Measurements from ENCODE around the gene GRK7. TPM values are rescaled to one million over a fixed set of nuclear protein-coding genes. Genes with fewer than 3 reads are reported as not detected.

The GRK7 gene, protein sequence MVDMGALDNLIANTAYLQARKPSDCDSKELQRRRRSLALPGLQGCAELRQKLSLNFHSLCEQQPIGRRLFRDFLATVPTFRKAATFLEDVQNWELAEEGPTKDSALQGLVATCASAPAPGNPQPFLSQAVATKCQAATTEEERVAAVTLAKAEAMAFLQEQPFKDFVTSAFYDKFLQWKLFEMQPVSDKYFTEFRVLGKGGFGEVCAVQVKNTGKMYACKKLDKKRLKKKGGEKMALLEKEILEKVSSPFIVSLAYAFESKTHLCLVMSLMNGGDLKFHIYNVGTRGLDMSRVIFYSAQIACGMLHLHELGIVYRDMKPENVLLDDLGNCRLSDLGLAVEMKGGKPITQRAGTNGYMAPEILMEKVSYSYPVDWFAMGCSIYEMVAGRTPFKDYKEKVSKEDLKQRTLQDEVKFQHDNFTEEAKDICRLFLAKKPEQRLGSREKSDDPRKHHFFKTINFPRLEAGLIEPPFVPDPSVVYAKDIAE (N-terminal part only)
- not detected in 2 replicates for total RNA-seq

DNA sequence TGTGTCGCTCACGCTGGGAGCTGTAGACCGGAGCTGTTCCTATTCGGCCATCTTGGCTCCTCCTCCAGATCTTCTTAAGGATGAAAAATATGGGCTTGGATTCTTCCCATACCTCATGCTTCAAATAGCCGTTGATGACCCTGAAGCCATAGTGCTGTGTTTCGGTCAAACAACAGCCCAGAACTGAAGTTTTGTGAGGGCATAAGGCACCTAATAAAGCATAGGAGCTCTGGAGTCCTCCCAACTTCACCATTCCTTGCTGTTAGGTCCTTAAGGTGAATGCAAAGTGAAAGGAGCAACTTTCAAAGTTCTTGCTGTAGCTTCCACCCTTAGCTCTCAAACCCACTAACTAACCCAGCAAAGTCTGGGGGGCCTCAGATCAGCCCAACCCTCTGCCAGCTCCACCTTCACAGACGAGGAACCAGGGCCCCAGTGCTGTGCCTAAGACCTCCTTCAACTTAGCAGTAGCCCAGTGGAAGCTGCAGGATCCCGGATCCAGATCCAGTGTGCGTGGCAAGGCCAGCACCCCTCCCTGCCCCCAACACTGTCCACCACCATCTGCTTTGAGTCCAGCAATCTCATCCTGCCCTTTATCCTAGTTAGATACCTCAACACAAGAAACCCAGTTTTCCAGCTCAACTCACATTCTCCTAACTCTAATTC is at the start of gene GRK7:
TSS of gene GRK7 (plus strand) at position 321 of the 663 bp plus-strand sequence. CDS start 14,877 bp downstream, outside the sequence.
- intact Hi-C loops (cut with micrococcal nuclease): no loop called here

GRCh38 chr3:141714671-141715070 is 48.5 kb upstream of the GRK7 start:
- intact Hi-C loops (cut with micrococcal nuclease): no loop called here

GRCh38 chr3:141722081-141722480 is 41.1 kb upstream of the GRK7 start:
- intact Hi-C loops (cut with micrococcal nuclease): no loop called here

GRCh38 chr3:141722648-141723047 is 40.6 kb upstream of the GRK7 start:
- intact Hi-C loops (cut with micrococcal nuclease): no loop called here

DNA sequence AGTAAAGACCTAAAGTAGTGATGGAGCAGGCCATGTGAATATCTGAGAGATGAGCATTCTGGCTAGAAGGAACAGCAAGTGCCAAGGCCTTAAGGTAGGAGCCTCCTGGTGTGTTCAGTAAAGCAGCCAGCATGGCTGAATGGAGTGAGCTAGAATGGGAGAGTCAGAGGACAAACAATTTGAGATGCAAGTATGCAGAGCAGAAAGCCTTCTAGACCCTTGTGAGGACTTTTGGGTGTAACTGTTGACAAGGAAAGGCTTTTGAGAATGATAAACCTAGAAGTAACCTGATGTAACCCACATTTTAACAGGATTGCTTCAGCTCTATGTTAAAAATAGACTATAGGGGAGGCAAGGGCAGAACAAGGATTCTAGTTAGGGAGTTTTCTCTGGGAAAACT is 40.0 kb upstream of the GRK7 start:
- intact Hi-C loops (cut with micrococcal nuclease): no loop called here

DNA sequence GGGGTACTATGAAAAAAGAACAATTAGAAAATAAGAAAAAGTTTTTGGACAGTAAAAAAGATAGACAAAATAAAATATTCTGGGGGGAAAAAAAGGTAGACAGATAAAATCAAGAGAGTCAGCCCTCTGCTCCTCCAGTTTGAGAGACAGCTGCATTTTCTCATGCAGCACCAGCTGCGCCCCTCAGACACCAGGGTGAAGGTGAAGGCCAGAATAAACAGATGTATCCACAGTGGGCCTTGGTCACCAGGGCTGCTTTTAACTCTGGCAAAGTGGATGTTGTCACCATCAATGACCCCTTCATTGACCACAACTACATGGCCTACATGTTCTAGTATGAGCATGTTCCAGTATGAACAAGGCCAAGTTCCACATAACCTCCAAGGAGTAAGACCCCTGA is 39.0 kb upstream of the GRK7 start:
- intact Hi-C loops (cut with micrococcal nuclease): no loop called here

DNA sequence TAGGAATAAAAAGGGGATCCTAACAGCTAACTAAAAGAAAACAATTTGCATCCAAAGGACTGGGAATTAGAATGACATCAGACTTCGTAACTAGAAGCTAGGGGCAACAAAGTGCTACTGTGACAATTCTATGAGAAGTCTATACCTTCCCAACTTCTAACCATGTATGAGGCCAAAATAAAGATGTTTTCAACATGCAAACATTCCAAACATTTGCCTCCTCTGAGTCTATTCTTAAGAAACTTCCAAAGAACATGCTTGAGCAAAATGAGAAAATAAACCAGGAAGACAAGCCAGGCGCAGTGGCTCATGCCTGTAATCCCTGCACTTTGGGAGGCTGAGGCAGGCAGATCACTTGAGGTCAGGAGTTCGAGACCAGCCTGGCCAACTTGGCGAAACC is 38.2 kb upstream of the GRK7 start:
- intact Hi-C loops (cut with micrococcal nuclease): no loop called here

DNA sequence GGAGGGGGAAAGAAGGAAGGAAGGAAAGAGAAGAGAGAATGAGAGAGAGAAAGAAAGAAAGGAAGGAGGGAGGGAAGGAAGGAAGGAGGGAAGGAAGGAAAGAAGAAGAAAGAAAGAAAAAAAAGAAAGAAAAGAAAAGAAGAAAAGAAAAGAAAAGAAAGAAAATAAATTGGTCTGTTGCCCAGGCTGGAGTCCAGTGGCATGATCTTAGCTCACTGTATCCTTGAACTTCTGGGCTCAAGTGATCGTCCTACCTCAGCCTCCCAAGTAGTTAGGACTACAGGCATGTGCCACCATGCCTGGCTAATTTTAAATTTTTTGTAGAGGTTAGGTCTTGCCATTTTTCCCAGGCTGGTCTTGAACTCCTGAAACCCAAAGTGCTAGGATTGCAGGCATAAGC is 36.7 kb upstream of the GRK7 start:
- intact Hi-C loops (cut with micrococcal nuclease): no loop called here

GRCh38 chr3:141728355-141728892 is 34.8 kb upstream of the GRK7 start:
- intact Hi-C loops (cut with micrococcal nuclease): no loop called here

DNA sequence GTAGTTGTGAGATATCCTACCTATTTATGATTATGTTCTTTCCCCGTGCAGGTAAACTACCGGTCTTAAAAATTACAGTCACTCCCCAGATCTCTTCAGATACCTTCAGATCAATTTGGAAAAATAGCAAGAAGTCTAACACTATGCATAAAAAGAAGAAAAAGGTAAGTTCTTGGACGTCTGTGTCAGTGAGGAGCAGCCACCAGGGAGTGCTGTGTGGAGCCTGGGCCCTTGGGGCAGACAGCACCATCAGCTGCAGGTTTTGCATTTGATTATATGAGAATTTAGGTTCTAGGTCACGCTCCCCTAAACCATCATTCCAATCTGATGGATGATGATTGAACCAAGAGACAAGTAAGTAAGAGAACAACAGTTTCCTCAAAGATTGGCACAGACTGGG is 34.0 kb upstream of the GRK7 start:
- intact Hi-C loops (cut with micrococcal nuclease): no loop called here

DNA sequence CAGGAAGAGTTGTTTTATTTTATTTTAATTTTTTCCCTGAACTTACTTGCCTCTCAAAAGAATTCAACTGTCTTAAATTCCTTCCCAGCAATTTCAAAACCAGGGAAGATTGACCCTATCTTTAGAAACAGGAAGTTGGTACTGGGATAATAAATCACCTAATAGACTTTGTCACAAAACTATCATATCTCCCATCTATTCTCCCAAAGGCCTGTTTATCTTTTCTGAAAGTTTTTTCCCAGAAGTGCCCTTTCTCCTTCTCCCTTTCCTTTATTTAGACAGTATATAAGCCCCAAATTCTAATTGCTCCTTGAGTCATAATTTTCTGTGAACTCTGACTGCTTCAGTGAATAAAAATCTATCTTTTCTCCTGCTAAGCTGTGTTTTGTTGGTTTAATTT is 28.0 kb upstream of the GRK7 start:
- intact Hi-C loops (cut with micrococcal nuclease): loop anchor here (5.0 to 10.0 kb wide), 7 partner anchors 248 to 1267 kb away; partner anchors contain the start of genes ATR, RASA2, TRPC1 and U2SURP

GRCh38 chr3:141735770-141736465 is 27.3 kb upstream of the GRK7 start:
- intact Hi-C loops (cut with micrococcal nuclease): loop anchor here (5.0 to 10.0 kb wide), 7 partner anchors 249 to 1266 kb away; partner anchors contain the start of genes ATR, RASA2, TRPC1 and U2SURP

DNA sequence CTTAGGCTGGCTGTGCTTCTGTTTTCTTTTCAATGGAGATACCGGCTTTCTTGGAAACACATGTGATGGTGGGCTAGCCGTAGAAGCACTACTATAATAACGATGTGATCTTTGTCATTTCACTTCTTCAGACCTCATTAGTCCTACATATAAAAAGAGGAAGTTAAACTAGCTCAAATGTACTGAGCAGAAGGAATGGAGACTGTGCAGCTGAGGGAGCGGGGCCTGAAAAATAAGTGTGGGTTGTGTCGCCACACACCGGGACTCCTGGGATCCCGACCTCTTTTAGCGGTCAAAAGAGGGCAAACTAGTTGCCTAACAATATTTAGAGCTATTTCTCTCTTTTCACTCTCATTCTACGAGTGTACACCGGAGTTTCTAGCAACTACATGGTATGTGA is 26.1 kb upstream of the GRK7 start:
- intact Hi-C loops (cut with micrococcal nuclease): loop anchor here (5.0 to 10.0 kb wide), 7 partner anchors 250 to 1265 kb away; partner anchors contain the start of genes ATR, RASA2, TRPC1 and U2SURP

DNA sequence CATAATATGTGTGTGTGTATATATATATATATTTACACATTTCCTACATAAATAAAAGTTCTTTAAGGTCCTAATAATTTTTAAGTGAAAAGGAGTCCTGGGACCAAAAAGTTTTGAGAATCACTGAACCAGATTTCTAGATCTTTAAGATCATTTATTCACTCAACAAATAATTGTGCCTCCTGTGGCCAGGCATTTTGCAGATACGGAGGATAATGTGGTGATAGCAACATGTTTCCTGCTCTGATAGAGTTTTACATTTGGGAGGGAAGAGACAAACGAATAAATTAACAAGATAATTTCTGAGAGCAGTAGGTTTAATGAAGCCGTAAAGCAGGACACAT is 25.6 kb upstream of the GRK7 start:
- intact Hi-C loops (cut with micrococcal nuclease): loop anchor here (1.0 to 10.0 kb wide), 17 partner anchors 29 to 1265 kb away; partner anchors contain the start of genes ATR, GK5, PXYLP1 and RASA2

DNA sequence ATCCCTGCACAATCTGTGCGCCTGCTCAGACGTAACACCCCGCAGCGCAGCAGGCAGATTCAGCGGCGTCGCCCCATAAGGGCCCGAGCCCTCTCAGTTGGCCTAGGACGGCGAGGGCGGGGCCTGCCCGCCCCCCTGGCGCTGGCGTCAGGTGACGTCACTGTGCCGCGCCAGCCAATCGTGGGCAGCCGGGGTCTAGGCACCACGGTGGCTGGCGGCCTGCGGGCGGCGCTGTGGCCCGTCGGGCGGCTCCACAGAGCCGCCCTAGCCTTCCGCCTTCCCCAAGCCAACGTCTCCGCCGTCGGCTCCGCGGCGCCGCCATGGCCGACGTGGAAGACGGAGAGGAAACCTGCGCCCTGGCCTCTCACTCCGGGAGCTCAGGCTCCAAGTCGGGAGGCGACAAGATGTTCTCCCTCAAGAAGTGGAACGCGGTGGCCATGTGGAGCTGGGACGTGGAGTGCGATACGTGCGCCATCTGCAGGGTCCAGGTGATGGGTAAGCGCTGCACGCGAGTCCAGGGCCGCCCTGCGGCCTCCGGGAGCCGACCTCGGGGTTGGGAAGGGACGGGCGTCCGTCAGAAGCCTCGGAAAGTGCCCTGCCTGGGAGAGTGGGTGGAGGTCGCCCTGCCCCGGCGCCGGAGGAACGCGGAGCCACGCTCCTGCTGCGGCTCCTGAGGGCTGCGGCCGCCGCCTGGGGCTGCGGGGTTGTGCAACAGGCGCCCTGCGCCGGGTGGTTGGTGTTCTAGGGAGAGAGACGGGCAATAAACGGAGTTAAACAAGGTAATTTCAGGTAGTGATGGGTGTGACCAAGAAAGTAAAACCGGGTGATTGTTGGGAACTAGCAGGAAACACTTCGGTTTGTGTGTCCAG is 25.0 kb upstream of the GRK7 start, which contains the start of gene RNF7:
TSS of gene RNF7 (plus strand) at position 277 of the 869 bp plus-strand sequence. CDS start at position 321, 44 bp downstream.
- intact Hi-C loops (cut with micrococcal nuclease): loop anchor here (1.0 to 10.0 kb wide), 17 partner anchors 29 to 1264 kb away; partner anchors contain the start of genes ATR, GK5, PXYLP1 and RASA2

DNA sequence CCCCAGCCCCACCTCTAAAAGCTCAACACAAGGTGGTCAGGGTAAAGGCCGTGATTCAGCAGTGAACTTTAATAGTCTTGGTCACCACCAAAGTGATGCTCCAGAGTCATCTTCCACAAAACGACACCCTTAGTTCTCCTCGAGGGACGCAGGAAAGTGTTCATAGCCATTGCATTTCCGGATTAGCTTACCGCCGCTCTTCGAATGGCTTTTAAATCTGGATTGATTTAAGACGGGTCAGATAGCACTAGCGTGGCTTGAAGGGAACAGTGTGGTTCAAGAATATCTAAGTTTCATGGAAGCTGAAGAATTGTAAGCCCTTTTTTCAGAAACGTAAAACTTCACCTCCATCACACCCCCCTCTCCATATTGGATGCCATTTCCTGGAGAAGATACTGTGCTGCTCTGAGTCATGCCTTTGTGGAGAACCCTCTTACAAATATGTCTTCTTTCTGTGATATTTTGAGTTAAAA is 24.3 kb upstream of the GRK7 start:
- intact Hi-C loops (cut with micrococcal nuclease): loop anchor here (1.0 to 10.0 kb wide), 17 partner anchors 28 to 1263 kb away; partner anchors contain the start of genes ATR, GK5, PXYLP1 and RASA2

DNA sequence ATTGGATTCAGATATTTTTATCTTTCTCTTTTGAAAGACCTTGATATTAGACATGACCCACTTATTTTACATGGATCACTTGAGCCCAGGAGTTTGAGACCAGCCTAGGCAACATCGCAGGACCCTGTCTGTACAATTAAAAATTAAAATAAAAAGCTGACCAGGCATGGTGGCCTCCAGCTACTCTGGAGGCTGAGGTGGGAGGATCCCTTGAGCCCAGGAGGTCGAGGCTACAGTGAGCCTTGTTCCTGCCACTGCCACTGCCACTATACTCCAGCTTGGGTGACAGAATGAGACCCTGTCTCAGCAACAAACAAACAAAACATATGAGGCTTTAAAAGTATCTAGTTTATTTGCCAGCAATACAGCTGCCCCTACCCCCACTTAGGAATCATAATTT is 23.5 kb upstream of the GRK7 start:
- intact Hi-C loops (cut with micrococcal nuclease): loop anchor here (2.0 to 10.0 kb wide), 9 partner anchors 27 to 1263 kb away; partner anchors contain the start of genes ATR, RASA2, TRPC1 and U2SURP

DNA sequence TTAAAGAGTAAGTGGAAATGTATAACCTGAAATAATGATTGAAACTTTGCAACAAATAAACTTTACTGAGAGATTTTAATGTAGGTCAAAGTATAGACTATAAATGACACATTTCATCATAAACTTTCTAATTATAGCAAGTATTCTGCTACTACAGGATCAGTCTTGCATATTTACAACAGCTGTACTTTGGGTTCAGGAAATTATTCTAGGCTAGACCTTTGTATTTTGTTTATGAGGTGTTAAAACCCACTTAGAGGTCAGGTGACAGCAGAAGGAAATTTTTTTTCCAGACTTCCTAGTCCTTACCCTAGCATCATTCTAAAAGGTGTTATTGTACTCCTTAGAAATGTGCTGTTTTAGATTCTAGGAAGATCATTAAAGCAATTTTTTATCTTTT is 22.9 kb upstream of the GRK7 start:
- intact Hi-C loops (cut with micrococcal nuclease): no loop called here

DNA sequence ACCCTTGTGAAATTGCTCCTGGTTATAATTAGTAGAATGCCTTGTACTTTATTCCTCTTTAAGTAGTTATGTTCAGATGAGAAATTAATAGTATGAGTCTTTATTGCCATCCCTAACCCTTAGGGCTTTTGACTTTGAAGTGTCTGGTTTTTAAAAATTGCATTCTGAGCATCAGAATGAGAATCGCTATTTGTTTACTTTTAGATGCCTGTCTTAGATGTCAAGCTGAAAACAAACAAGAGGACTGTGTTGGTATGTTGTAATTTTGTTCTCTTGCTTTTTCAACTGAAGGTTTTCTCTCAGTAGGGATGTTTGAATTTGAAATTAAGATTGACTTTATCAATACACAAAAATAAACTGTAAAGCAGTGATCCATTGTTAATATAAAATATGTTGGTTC is 19.9 kb upstream of the GRK7 start:
- intact Hi-C loops (cut with micrococcal nuclease): no loop called here

- intact Hi-C loops (cut with micrococcal nuclease): no loop called here
Observed at GRCh38 chr3:141746962-141747361, 16.2 kb upstream of the GRK7 start.
